ENCODE data around the gene ARHGAP26.

DNA sequence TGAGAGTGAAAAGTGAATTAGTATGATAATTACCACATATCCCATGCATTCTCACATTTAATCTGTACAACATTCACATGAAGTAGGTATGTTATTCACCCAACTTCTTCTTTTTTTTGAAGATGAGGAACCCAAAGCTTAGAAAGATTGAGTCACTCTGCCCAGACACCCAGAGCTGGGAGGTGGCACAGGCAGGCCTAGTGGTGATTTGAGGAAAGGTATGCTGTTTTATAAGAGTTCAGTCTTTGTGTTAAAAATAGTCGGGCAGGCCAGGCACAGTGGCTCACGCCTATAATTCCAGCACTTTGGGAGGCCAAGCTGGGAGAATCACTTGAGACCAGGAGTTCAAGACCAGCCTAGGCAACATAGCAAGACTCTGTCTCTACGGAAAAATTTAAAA is 348.0 kb downstream of the ARHGAP26 start:
- TF ChIP-seq, protein P1, sequence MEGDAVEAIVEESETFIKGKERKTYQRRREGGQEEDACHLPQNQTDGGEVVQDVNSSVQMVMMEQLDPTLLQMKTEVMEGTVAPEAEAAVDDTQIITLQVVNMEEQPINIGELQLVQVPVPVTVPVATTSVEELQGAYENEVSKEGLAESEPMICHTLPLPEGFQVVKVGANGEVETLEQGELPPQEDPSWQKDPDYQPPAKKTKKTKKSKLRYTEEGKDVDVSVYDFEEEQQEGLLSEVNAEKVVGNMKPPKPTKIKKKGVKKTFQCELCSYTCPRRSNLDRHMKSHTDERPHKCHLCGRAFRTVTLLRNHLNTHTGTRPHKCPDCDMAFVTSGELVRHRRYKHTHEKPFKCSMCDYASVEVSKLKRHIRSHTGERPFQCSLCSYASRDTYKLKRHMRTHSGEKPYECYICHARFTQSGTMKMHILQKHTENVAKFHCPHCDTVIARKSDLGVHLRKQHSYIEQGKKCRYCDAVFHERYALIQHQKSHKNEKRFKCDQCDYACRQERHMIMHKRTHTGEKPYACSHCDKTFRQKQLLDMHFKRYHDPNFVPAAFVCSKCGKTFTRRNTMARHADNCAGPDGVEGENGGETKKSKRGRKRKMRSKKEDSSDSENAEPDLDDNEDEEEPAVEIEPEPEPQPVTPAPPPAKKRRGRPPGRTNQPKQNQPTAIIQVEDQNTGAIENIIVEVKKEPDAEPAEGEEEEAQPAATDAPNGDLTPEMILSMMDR (optimal IDR thresholded peaks at IDR 0.05 in 1 of 3, IDR thresholded peaks at IDR 0.05 in 1 of 3, conservative IDR thresholded peaks at IDR 0.05 in 1 of 3; ENCODE audit: extremely low read depth in 1 of 3, insufficient read depth in 2 of 3, low read length in 3 of 3) = peak in 2 of 3 experiments; percentile 10 to 15
- TF ChIP-seq EZH2 (IDR thresholded peaks at IDR 0.05; ENCODE audit: low read length) = no peak

Data from keratinocyte (primary cell).